Stimulated activated CD4-positive, alpha-beta T cell treated with anti-CD3 and anti-CD28 coated beads, Interleukin-2, amount 100 ng/mL, for 24 hours (primary cell): ENCODE data around the gene LRBA.

Source experiments
- DNase-seq, 2 donors: peaks; one replicate each; pipeline ENCODE4 v3.0.0-alpha.2; 2020

LRBA gene

GRCh38 chr4:150314031-150314430 lies 701.1 kb downstream of the LRBA start:
- no peak for DNase-seq

- DNase-seq = no peak
These were observed 704.8 kb downstream of the LRBA start for GRCh38 chr4:150310159-150310895.

GRCh38 chr4:150308824-150309472 lies 706.1 kb downstream of the LRBA start:
- DNase-seq = no peak

GRCh38 chr4:150306719-150307118 lies 708.4 kb downstream of the LRBA start:
- no peak for DNase-seq

- no peak for DNase-seq
These were observed 709.1 kb downstream of the LRBA start for GRCh38 chr4:150305995-150306394.

- peak; percentile 13 to 47 for DNase-seq
These were observed 712.5 kb downstream of the LRBA start for GRCh38 chr4:150302553-150302952.

GRCh38 chr4:150299816-150300215 lies 715.3 kb downstream of the LRBA start:
- no peak for DNase-seq

- peak; percentile 18 to 37 for DNase-seq
These were observed 717.1 kb downstream of the LRBA start for GRCh38 chr4:150297861-150298474.

GRCh38 chr4:150289881-150290280 lies 725.2 kb downstream of the LRBA start:
- DNase-seq = no peak

GRCh38 chr4:150289198-150289597 lies 725.9 kb downstream of the LRBA start:
- no peak for DNase-seq

- no peak for DNase-seq
These were observed 728.4 kb downstream of the LRBA start for GRCh38 chr4:150286656-150287055.

- DNase-seq = no peak
These were observed 731.4 kb downstream of the LRBA start for GRCh38 chr4:150283689-150284088.

- no peak for DNase-seq
These were observed 734.1 kb downstream of the LRBA start for GRCh38 chr4:150280975-150281374.

GRCh38 chr4:150280081-150280895 lies 734.8 kb downstream of the LRBA start:
- DNase-seq = no peak

- no peak for DNase-seq
These were observed 736.9 kb downstream of the LRBA start for GRCh38 chr4:150278206-150278605.

GRCh38 chr4:150268444-150268843 lies 746.6 kb downstream of the LRBA start:
- no peak for DNase-seq

- no peak for DNase-seq
These were observed 749.3 kb downstream of the LRBA start for GRCh38 chr4:150265806-150266205.

- DNase-seq = no peak
These were observed 750.4 kb downstream of the LRBA start for GRCh38 chr4:150264595-150265161.

GRCh38 chr4:150262611-150263010 lies 752.5 kb downstream of the LRBA start:
- no peak for DNase-seq

- DNase-seq = no peak
These were observed 753.5 kb downstream of the LRBA start for GRCh38 chr4:150261571-150261970.

- DNase-seq = no peak
These were observed 755.1 kb downstream of the LRBA start for GRCh38 chr4:150259861-150260567.

- no peak for DNase-seq
These were observed 756.5 kb downstream of the LRBA start for GRCh38 chr4:150258569-150258968.
